H9 (cell line): Measurements from ENCODE around the gene AATF. TPM values are rescaled to one million over a fixed set of nuclear protein-coding genes. Genes with fewer than 3 reads are reported as not detected.
A peak's percentile ranks its signal among the peaks of the same experiment; 100 is the strongest.

Experiments
- DNase-seq: peaks from one replicate; pipeline ENCODE4 v3.0.0-alpha.2; 2017
- H2AFZ ChIP-seq: one replicate; pipeline ENCODE4 v1.6.1; 2013; ENCODE audit warnings: mild to moderate bottlenecking, low read length, control low read depth, moderate library complexity
- H2AK5ac ChIP-seq: 2 replicates; pipeline ENCODE4 v1.6.1; 2013; ENCODE audit warnings: low read length, control low read depth, mixed read lengths; ENCODE audit not compliant: insufficient read length
- H2BK120ac ChIP-seq: one replicate; pipeline ENCODE4 v1.6.1; 2013; ENCODE audit warnings: low read depth, mild to moderate bottlenecking, low read length, control low read depth, inconsistent platforms; ENCODE audit not compliant: poor library complexity, severe bottlenecking
- H2BK12ac ChIP-seq: 2 replicates; pipeline ENCODE4 v1.6.1; 2013; ENCODE audit warnings: low read length, control low read depth, mixed read lengths, low read depth; ENCODE audit not compliant: insufficient read length
- H2BK15ac ChIP-seq: 2 replicates; pipeline ENCODE4 v1.6.1; 2013; ENCODE audit warnings: low read depth, low read length, control low read depth
- H2BK20ac ChIP-seq: one replicate; pipeline ENCODE4 v1.6.1; 2013; ENCODE audit warnings: low read depth, mild to moderate bottlenecking, low read length, control low read depth, inconsistent platforms; ENCODE audit not compliant: poor library complexity, severe bottlenecking
- H2BK5ac ChIP-seq: 2 replicates; pipeline ENCODE4 v1.6.1; 2013; ENCODE audit warnings: low read length, control low read depth, mixed read lengths; ENCODE audit not compliant: insufficient read length
- H3K14ac ChIP-seq: 2 replicates; pipeline ENCODE4 v1.6.1; 2013; ENCODE audit warnings: low read length, control low read depth; ENCODE audit not compliant: insufficient read depth
- H3K18ac ChIP-seq: 2 replicates; pipeline ENCODE4 v1.6.1; 2013; ENCODE audit warnings: low read depth, mild to moderate bottlenecking, mixed read lengths, low read length, control low read depth; ENCODE audit not compliant: insufficient read length
- H3K23ac ChIP-seq: 2 replicates; pipeline ENCODE4 v1.6.1; 2013; ENCODE audit warnings: low read length, control low read depth, mixed read lengths, low read depth; ENCODE audit not compliant: insufficient read length
- H3K23me2 ChIP-seq: 2 replicates; pipeline ENCODE4 v1.6.1; 2013; ENCODE audit warnings: low read depth, mild to moderate bottlenecking, mixed read lengths, low read length, control low read depth; ENCODE audit not compliant: insufficient read length, poor library complexity, severe bottlenecking
- H3K27ac ChIP-seq: 2 replicates; pipeline ENCODE4 v1.5.1; 2013; ENCODE audit warnings: low read length, control low read depth, mixed read lengths, low read depth; ENCODE audit not compliant: insufficient read length
- H3K27me3 ChIP-seq: 2 replicates; pipeline ENCODE4 v1.6.1; 2013; ENCODE audit warnings: low read length, control low read depth, inconsistent platforms; ENCODE audit not compliant: insufficient read depth
- H3K4ac ChIP-seq: 2 replicates; pipeline ENCODE4 v1.6.1; 2013; ENCODE audit warnings: low read depth, mild to moderate bottlenecking, control low read depth, inconsistent platforms, low read length, moderate library complexity
- H3K4me1 ChIP-seq: 2 replicates; pipeline ENCODE4 v1.6.1; 2013; ENCODE audit warnings: low read length, control low read depth, inconsistent platforms; ENCODE audit not compliant: insufficient read depth
- H3K4me2 ChIP-seq: 2 replicates; pipeline ENCODE4 v1.6.1; 2013; ENCODE audit warnings: low read length, control low read depth, mixed read lengths; ENCODE audit not compliant: insufficient read length, insufficient read depth
- H3K56ac ChIP-seq: 2 replicates; pipeline ENCODE4 v1.6.1; 2013; ENCODE audit warnings: low read depth, mild to moderate bottlenecking, mixed read lengths, low read length, control low read depth; ENCODE audit not compliant: insufficient read length
- H3K79me1 ChIP-seq: 2 replicates; pipeline ENCODE4 v1.6.1; 2013; ENCODE audit warnings: low read depth, mild to moderate bottlenecking, moderate library complexity, low read length, control low read depth, inconsistent platforms; ENCODE audit not compliant: insufficient read depth, poor library complexity, severe bottlenecking
- H3K79me2 ChIP-seq: 2 replicates; pipeline ENCODE4 v1.6.1; 2013; ENCODE audit warnings: low read length, control low read depth, inconsistent platforms; ENCODE audit not compliant: insufficient read depth
- H3K9ac ChIP-seq: 2 replicates; pipeline ENCODE4 v1.6.1; 2013; ENCODE audit warnings: low read length, control low read depth, mixed read lengths; ENCODE audit not compliant: insufficient read length; ENCODE audit errors: extremely low read depth
- H3K9me3 ChIP-seq: one replicate; pipeline ENCODE4 v1.6.1; 2013; ENCODE audit warnings: low read depth, low read length, inconsistent platforms; ENCODE audit not compliant: control insufficient read depth
- H3T11ph ChIP-seq: one replicate; pipeline ENCODE4 v1.6.1; 2013; ENCODE audit warnings: mild to moderate bottlenecking, low read length, control low read depth, inconsistent platforms
- H4K20me1 ChIP-seq: one replicate; pipeline ENCODE4 v1.6.1; 2013; ENCODE audit not compliant: control insufficient read depth, insufficient read length, insufficient read depth
- H4K5ac ChIP-seq: 2 replicates; pipeline ENCODE4 v1.6.1; 2013; ENCODE audit warnings: low read depth, mild to moderate bottlenecking, mixed read lengths, low read length, control low read depth; ENCODE audit not compliant: insufficient read length
- H4K8ac ChIP-seq: replicated peaks from 2 replicates; pipeline ENCODE4 v1.6.1; 2013; ENCODE audit warnings: low read length, control low read depth, mixed read lengths, low read depth; ENCODE audit not compliant: insufficient read length
- H4K91ac ChIP-seq: 2 replicates; pipeline ENCODE4 v1.6.1; 2013; ENCODE audit warnings: low read depth, mild to moderate bottlenecking, moderate library complexity, mixed read lengths, low read length, control low read depth; ENCODE audit not compliant: insufficient read length
- H3K27ac Mint-ChIP-seq, 3 experiments: 2 replicates in 2 of 3; 3 replicates in 1 of 3; pipeline ENCODE4 v1.8.0; 2020 to 2021; ENCODE audit warnings: mixed read lengths in 3 of 3, mild to moderate bottlenecking in 1 of 3, moderate library complexity in 1 of 3
- H3K27me3 Mint-ChIP-seq: 2 replicates; pipeline ENCODE4 v1.8.0; 2021; ENCODE audit warnings: low read depth, mild to moderate bottlenecking, moderate library complexity, mixed read lengths
- H3K36me3 Mint-ChIP-seq, 3 experiments: 2 replicates in 2 of 3; 3 replicates in 1 of 3; pipeline ENCODE4 v1.8.0; 2020 to 2021; ENCODE audit warnings: low read depth in 3 of 3, mixed read lengths in 3 of 3; ENCODE audit not compliant: insufficient read depth in 1 of 3
- H3K4me1 Mint-ChIP-seq, 2 experiments: 2 replicates each; pipeline ENCODE4 v1.8.0; 2020; ENCODE audit warnings: mixed read lengths in 2 of 2
- H3K4me3 Mint-ChIP-seq, 2 experiments: 2 replicates in 1 of 2; 3 replicates in 1 of 2; pipeline ENCODE4 v1.8.0; 2020 to 2021; ENCODE audit warnings: mild to moderate bottlenecking in 2 of 2, mixed read lengths in 2 of 2, moderate library complexity in 1 of 2
- H3K9me3 Mint-ChIP-seq, 2 experiments: 2 replicates in 1 of 2; 3 replicates in 1 of 2; pipeline ENCODE4 v1.8.0; 2020; ENCODE audit warnings: mild to moderate bottlenecking in 2 of 2, mixed read lengths in 2 of 2, moderate library complexity in 1 of 2
- CTCF ChIP-seq: fragments of 200-600 bp; sonication (generic); conservative IDR thresholded peaks from 3 replicates; pipeline ENCODE4 v1.8.0; 2021; ENCODE audit warnings: antibody characterized with exemption, mild to moderate bottlenecking
- WGBS: extraction: QIAGEN DNeasy Blood & Tissue Kit; methylation state at CpG from one replicate; pipeline ENCODE4 v1.1.7; 2013; ENCODE audit warnings: missing lambda C conversion rate, low lambda C conversion rate, mixed read lengths; ENCODE audit not compliant: insufficient read length; ENCODE audit errors: extremely low coverage; 5-methylcytosine and 5-hydroxymethylcytosine counted together
- total RNA-seq: library from RNA; stranded (reverse); gene quantifications from 2 replicates; pipeline ENCODE4 v1.2.1, GENCODE V29; 2021

The AATF gene
- total RNA-seq, 1 experiment from 2014 or later: 69.6 TPM

- Histone ChIP-seq H3K9me3 (no peaks in the 10 kb centered on the region), H3K23me2 (peaks cover 30% of the 10 kb centered on the region), H4K8ac (no peak overlapping the region), H3T11ph (no peak overlapping the region), H3K79me1 (no peaks in the 10 kb centered on the region), H2BK12ac (no peak overlapping the region), H3K4ac (no peak overlapping the region), H2BK5ac (no peak overlapping the region), H2BK20ac (no peak overlapping the region), H3K56ac (no peak overlapping the region), H2BK15ac (no peak overlapping the region), H3K4me1 (no peaks in the 10 kb centered on the region; the same call in 1 of the 2 replicates), H3K18ac (no peak overlapping the region), H3K9ac (no peak overlapping the region), H2AK5ac (no peak overlapping the region), H4K91ac (no peak overlapping the region), H3K14ac (no peak overlapping the region), H3K79me2 (no peaks in the 10 kb centered on the region), H3K23ac (no peak overlapping the region), H2BK120ac (no peak overlapping the region), H3K27me3 (peaks cover 86% of the 10 kb centered on the region), H2AFZ (no peak overlapping the region), H4K20me1 (peaks cover 4% of the 10 kb centered on the region), H3K27ac (no peak overlapping the region), H4K5ac (no peak overlapping the region), H3K4me2 (peak overlapping the region; percentile 65)
- H3K36me3 Mint-ChIP-seq: no peaks in the 10 kb centered on the region; a peak in 1 of 7 replicates
- H3K9me3 Mint-ChIP-seq: peaks cover 0 to 4% of the 10 kb centered on the region in 2 experiments; a peak in 1 of 5 replicates
- WGBS: no CpG with 5 or more reads among the region's 25 CpGs
- H3K27ac Mint-ChIP-seq: no peak overlapping the region
- no peak for DNase-seq
- H3K27me3 Mint-ChIP-seq: peaks cover 100% of the 10 kb centered on the region
- peak overlapping the region; percentile 57 to 91; a peak in 3 of 5 replicates for H3K4me3 Mint-ChIP-seq
- no peak for TF ChIP-seq CTCF
- peaks cover 53 to 68% of the 10 kb centered on the region in 2 experiments for H3K4me1 Mint-ChIP-seq
Measured at GRCh38 chr17:36938566-36939051, 10.1 kb upstream of the AATF start.
